Gastroesophageal sphincter (tissue), 4 donors: ENCODE data around the gene JARID2. TPM values are rescaled to one million over a fixed set of nuclear protein-coding genes. Genes with fewer than 3 reads are reported as not detected.

Source experiments
- ATAC-seq: fragments of 150-250 bp; one replicate; pipeline ENCODE4 v1.9.1; 2016; ENCODE audit warnings: mild to moderate bottlenecking, moderate library complexity
- H3K27ac ChIP-seq, 4 donors: fragments of 200-600 bp; sonication (generic) in 3 of 4; 1 replicate in 3 of 4; 2 replicates in 1 of 4; pipeline ENCODE4 v1.5.1; 2016 to 2019
- H3K27me3 ChIP-seq: fragments of 200-600 bp; sonication (generic); one replicate; pipeline ENCODE4 v1.5.1; 2019
- H3K36me3 ChIP-seq, 2 donors: fragments of 200-600 bp; sonication (generic); one replicate each; pipeline ENCODE4 v1.5.1; 2019; ENCODE audit warnings: control low read depth in 1 of 2
- H3K4me1 ChIP-seq, 3 donors: fragments of 200-600 bp; sonication (generic); 1 replicate in 2 of 3; 2 replicates in 1 of 3; pipeline ENCODE4 v1.5.1; 2016 to 2019; ENCODE audit warnings: control low read depth in 2 of 3
- H3K4me3 ChIP-seq, 2 donors: fragments of 200-600 bp; sonication (generic); one replicate each; pipeline ENCODE4 v1.5.1; 2019; ENCODE audit warnings: mild to moderate bottlenecking in 1 of 2, moderate library complexity in 1 of 2
- H3K9me3 ChIP-seq, 3 donors: fragments of 200-600 bp; sonication (generic); one replicate each; pipeline ENCODE4 v1.5.1; 2017 to 2019; ENCODE audit warnings: control low read depth in 2 of 3
- EP300 ChIP-seq: sonication (generic); formaldehyde crosslinking; IDR thresholded peaks from one replicate; pipeline ENCODE4 v1.6.1; 2017; ENCODE audit warnings: antibody characterized with exemption, mild to moderate bottlenecking
- POLR2A ChIP-seq, 2 donors: fragments of 450-650 bp; IDR thresholded peaks; one replicate each; pipeline ENCODE4 v1.6.1; 2017; ENCODE audit warnings: antibody characterized with exemption in 2 of 2, mild to moderate bottlenecking in 2 of 2, moderate library complexity in 1 of 2
- POLR2AphosphoS5 ChIP-seq: sonication (generic); formaldehyde crosslinking; IDR thresholded peaks from one replicate; pipeline ENCODE4 v1.6.1; 2017; ENCODE audit warnings: antibody characterized with exemption
- WGBS, 2 donors: methylation state at CpG; one replicate each; pipeline ENCODE4 v1.1.5; 2018; ENCODE audit warnings: low coverage in 1 of 2; 5-methylcytosine and 5-hydroxymethylcytosine counted together
- total RNA-seq, 4 donors: library from RNA; depleted of rRNA; stranded (reverse); fragments of >200 nt; gene quantifications; one replicate each; pipeline ENCODE4 v1.1.0, GENCODE V29; 2016
- TF ChIP-seq, protein P1 (sequence below), 4 experiments: fragments of 200-600 bp in 2 of 4; fragments of 450-650 bp in 2 of 4; sonication (generic) in 1 of 4; IDR thresholded peaks; one replicate each; pipeline ENCODE4 v1.5.1; 2017 to 2019; ENCODE audit warnings: antibody characterized with exemption in 4 of 4, mild to moderate bottlenecking in 2 of 4, moderate library complexity in 2 of 4

Gene JARID2
- total RNA-seq, 4 donors from 2014 or later, result 6.8 to 12.3 (median 8.5) TPM

DNA sequence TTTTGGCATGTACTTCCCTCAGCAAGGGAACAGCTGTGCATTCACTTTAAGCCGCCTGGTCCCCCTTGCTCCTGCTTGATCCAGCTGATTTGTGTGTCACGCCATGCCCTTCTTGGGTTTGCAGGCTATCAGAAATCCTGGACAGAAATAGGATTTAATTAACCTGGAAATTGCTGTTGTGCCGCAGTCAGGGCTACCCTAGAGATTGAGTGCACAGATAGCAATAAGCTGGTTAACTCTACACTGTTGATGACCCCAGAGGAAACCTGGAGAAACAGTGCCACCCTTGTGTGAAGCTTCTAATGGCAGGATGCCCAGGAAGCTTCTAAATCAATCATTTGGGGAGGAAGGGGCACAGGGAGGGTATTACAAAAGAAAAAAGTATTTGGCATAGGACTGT lies 199.0 kb downstream of the JARID2 start:
- ATAC-seq, result no peak

DNA sequence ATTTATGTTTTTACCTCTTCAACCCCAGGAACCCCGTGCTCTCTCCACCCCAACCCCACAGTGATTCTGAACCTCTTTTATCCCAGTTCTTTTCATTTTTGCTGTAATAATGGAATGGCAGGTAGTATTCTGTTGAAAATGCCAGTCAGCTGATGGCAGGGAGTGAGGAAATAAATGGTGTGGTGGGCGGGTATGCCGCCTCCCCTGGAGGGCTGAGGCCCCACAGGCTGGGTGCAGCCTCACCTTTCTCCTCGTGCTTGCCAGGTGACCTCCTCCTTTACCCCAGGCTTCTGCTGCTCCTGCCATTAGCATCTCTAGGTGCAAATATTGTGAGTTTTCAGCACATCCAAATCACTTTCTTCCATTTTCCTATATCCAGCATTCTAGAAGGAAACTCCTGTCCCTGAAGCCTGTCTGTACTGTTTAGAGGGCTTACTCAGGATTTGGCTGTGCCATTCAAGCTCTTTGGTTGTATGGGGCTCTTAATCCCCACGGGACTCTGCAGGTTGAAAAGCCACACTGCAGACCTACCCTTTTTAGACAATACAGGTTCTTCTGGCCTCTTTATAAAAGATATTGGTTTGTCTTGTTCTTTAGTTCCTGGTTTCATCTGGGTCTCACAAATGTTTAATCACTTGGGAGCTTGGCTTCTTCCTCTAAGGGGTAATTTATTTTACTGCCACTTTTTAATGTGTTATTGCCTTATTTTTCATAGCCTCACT lies 201.8 kb downstream of the JARID2 start:
- Histone ChIP-seq H3K4me3 (no peak overlapping the region), H3K27me3 (no peaks in the 10 kb centered on the region), H3K36me3 (peaks cover 0 to 5% of the 10 kb centered on the region in 2 donors), H3K9me3 (no peaks in the 10 kb centered on the region), H3K4me1 (peaks cover 0 to 54% (median 11%) of the 10 kb centered on the region in 3 donors), H3K27ac (no peak overlapping the region)
- ATAC-seq, result no peak
- no peak for TF ChIP-seq EP300
- no peak for TF ChIP-seq POLR2AphosphoS5
- TF ChIP-seq POLR2A (IDR thresholded peaks at IDR 0.05), result no peak
- TF ChIP-seq, protein P1, sequence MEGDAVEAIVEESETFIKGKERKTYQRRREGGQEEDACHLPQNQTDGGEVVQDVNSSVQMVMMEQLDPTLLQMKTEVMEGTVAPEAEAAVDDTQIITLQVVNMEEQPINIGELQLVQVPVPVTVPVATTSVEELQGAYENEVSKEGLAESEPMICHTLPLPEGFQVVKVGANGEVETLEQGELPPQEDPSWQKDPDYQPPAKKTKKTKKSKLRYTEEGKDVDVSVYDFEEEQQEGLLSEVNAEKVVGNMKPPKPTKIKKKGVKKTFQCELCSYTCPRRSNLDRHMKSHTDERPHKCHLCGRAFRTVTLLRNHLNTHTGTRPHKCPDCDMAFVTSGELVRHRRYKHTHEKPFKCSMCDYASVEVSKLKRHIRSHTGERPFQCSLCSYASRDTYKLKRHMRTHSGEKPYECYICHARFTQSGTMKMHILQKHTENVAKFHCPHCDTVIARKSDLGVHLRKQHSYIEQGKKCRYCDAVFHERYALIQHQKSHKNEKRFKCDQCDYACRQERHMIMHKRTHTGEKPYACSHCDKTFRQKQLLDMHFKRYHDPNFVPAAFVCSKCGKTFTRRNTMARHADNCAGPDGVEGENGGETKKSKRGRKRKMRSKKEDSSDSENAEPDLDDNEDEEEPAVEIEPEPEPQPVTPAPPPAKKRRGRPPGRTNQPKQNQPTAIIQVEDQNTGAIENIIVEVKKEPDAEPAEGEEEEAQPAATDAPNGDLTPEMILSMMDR (IDR thresholded peaks at IDR 0.05), result no peak
- WGBS, 2 donors, result 87 to 100% methylated on average over 1 to 3 of the region's 5 CpGs

More for the DNA sequence above, 199.0 kb downstream of the JARID2 start:
- Histone ChIP-seq H3K4me1 (peaks cover 5 to 75% (median 29%) of the 10 kb centered on the region in 3 donors), H3K4me3 (no peak overlapping the region), H3K27me3 (no peaks in the 10 kb centered on the region), H3K27ac (no peak overlapping the region), H3K36me3 (no peaks in the 10 kb centered on the region), H3K9me3 (no peaks in the 10 kb centered on the region)
- 56% methylated on average over 2 of the region's 3 CpGs; no CpG with 5 or more reads in 1 of the 2 donors for WGBS, 2 donors
- TF ChIP-seq EP300, result no peak
- TF ChIP-seq POLR2AphosphoS5, result no peak
- TF ChIP-seq POLR2A (IDR thresholded peaks at IDR 0.05), result no peak
- TF ChIP-seq, protein P1 (IDR thresholded peaks at IDR 0.05), result no peak

DNA sequence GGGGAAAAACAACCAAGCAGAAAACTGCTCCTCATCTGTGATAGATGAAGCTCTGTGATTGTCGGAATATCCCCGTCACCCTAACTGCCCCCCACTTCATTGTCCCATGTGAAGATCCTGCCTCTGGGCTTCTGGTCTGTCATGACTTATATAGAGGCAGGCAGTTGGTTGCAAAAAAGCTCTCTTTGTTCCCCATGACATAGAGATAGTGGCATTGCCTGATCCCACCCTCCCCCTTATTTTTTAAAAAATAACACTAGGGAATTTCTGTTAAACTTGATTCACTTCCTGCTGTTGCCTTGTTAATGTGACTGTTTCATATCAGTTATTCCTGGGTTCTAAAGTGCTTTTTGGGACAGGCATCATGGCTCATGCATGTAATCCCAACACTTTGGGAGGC lies 203.1 kb downstream of the JARID2 start:
- no peak for ATAC-seq
- TF ChIP-seq EP300 (no peak), POLR2A (IDR thresholded peaks at IDR 0.05) (no peak), POLR2AphosphoS5 (no peak)
- TF ChIP-seq, protein P1 (IDR thresholded peaks at IDR 0.05), result no peak
- WGBS, 2 donors, result 94 to 96% methylated on average over 2 of the region's 2 CpGs
- no peak overlapping the region for H3K4me3 ChIP-seq
- no peaks in the 10 kb centered on the region for H3K27me3 ChIP-seq
- peaks cover 5 to 54% (median 5%) of the 10 kb centered on the region in 3 donors for H3K4me1 ChIP-seq
- H3K27ac ChIP-seq, result no peak overlapping the region
- H3K36me3 ChIP-seq, result peaks cover 0 to 5% of the 10 kb centered on the region in 2 donors
- H3K9me3 ChIP-seq, result no peaks in the 10 kb centered on the region

DNA sequence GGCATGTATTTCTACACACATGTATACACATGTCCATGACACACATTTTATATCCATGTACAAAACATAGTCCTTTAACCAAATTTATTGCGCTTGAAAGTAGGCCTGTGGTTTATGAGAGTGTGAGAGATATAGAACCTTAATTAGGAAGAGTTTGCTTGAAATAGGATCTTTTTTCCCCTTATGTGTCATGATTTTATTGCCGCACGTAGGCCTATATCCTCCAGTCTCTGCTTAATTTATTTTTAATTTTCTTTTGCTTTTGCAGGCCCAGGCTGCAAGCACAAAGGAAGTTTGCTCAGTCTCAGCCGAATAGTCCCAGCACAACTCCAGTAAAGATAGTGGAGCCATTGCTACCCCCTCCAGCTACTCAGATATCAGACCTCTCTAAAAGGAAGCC lies 205.9 kb downstream of the JARID2 start:
- Histone ChIP-seq H3K27me3 (no peaks in the 10 kb centered on the region), H3K27ac (no peak overlapping the region)
- 94 to 97% methylated on average over 4 of the region's 4 CpGs for WGBS, 2 donors

More for the DNA sequence above, 205.9 kb downstream of the JARID2 start:
- TF ChIP-seq POLR2A (IDR thresholded peaks at IDR 0.05) (no peak), POLR2AphosphoS5 (no peak), EP300 (no peak)
- TF ChIP-seq, protein P1 (IDR thresholded peaks at IDR 0.05), result no peak
- peaks cover 3 to 61% (median 5%) of the 10 kb centered on the region in 3 donors for H3K4me1 ChIP-seq
- H3K9me3 ChIP-seq, result no peaks in the 10 kb centered on the region
- no peak overlapping the region for H3K4me3 ChIP-seq
- peaks cover 0 to 5% of the 10 kb centered on the region in 2 donors for H3K36me3 ChIP-seq
- ATAC-seq, result no peak
